NCI-H1436 (cell line): Measurements from ENCODE around the gene GYG2.
"Not testable (repeated sequence)": the region's sequence is repeated elsewhere in the genome, so short reads cannot be mapped to it uniquely, and the experiment has no call there.

Experiments
- DNase-seq: peaks from one replicate; lab custom pipeline; 2025; lab: John Stamatoyannopoulos, UW

Gene GYG2

GRCh38 chrX:2903366-2903765, 74.6 kb downstream of the GYG2 start:
- no peak for DNase-seq

- no peak for DNase-seq
Measured at GRCh38 chrX:2907295-2907694, 78.6 kb downstream of the GYG2 start.

DNA sequence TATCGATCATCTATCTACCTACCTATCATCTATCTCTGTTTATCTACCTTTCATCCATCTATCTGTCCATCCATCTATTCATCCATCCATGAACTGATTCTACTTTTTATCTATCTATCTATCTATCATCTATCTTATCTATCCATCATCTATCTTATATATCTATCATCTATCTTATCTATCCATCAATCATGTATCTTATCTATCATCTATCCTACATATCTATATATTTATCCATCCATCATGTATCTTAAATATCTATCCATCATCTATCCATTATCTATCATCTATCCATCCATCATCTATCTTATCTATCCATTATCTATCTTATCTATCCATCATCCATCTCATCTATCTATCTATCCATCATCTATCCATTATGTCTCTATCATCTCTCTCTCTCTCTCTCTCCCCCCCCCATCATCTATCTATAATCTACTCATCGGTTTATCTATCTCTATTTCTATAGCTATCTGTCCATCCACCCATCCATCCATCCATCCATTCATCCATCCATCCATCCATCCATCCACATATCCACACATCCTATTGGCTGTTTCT, 79.5 kb downstream of the GYG2 start:
- DNase-seq, result no peak

- no peak for DNase-seq
Measured at GRCh38 chrX:2910109-2910508, 81.4 kb downstream of the GYG2 start.

DNA sequence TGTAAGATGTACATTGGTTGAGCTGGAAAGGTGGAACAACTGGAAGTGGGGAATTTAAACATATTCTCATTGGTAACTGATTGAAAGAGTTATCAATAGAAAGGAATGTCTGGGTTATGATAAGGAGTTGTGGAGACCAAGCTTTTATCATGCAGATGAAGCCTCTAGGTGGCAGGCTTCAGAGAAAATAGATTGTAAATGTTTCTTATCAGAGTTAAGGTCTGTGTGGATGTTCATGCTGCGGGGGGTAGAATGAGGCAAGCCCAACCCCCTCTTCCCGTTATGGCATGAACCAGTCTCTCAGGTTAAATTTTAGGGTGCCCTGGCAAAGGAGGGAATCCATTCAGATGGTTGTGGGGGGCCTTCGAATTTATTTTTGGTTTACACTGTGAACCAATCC, 84.4 kb downstream of the GYG2 start:
- no peak for DNase-seq

DNA sequence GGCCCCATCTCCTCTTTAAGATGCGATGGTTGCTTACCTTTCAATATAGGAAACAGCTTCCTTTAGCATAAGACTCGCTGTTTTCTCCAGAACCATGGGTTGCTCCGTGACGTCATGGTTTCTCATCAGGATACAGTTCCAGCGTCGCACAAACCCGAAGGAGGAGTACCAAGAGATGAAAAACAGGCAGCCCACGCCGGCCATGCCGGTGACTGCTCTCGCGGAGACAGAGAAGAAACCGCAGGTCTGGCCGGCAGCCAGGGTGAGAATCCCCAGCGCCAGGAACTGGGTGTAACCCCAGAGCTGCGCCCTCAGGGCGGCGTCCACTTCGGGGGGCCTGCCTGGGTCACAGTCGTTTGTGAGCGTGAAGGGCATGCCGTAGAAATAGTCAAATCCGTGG, 89.0 kb downstream of the GYG2 start:
- DNase-seq, result no peak

GRCh38 chrX:2921193-2921592, 92.5 kb downstream of the GYG2 start:
- no peak for DNase-seq

DNA sequence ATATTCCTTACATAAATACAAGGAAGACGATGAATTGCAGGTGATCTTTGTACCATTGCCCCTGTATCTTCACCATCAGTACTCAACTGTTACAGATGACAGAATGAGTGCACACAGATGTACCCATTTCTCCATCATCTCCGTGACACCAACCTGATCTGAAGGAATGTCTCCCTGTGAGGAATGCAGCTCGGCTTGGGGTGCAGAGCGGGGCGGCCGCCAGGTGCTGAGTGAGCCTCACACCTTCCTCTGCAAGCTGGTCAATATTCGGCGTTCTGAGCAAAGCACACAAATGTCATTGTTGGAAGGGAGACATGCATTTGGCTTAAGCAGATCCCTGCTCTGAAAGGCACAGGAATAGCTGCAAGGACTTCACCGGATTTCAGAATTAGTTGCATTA, 93.0 kb downstream of the GYG2 start:
- no peak for DNase-seq

GRCh38 chrX:2924151-2924550, 95.4 kb downstream of the GYG2 start:
- DNase-seq, result no peak

DNA sequence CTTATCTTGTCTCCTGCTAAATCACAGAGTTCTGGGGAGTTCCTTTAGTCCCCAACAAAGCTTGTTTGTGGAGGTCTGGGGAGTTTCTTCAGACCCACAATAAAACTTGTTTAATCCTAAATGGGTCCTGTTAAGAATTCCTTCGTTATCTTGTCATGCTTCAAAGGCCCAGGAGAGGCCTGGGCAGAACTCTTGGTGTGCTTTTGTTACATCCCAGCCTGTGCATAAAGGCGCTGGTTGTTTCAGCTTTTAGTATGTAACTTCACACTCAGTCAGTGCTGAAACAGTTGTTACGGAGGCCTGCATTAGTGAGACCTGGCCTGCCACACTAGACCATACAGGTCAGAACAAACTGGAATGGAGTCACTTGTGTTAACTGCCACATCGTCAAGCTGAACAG, 97.5 kb downstream of the GYG2 start:
- not testable (repeated sequence) for DNase-seq

GRCh38 chrX:2926664-2927275, 98.0 kb downstream of the GYG2 start:
- DNase-seq, result no peak

DNA sequence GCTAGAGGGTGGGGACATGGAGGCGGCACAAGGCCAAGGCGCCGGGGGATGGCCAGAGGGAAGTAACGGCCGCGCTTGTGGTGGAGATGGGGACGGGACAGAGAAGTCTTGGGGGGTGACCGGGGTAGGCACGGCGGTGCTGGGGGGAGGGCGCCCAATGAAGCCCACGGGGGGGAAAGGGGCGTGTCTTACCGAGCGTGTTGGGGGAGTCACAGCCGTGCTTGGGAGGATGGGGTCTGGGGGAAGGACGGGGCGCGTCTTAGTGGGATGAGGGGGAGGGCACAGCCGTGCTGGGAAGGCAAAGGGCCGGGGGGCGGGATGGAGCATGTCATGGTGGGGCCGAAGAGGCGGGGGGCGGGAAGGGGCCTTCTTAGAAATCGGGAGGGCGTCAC, 99.5 kb downstream of the GYG2 start:
- DNase-seq, result no peak

DNA sequence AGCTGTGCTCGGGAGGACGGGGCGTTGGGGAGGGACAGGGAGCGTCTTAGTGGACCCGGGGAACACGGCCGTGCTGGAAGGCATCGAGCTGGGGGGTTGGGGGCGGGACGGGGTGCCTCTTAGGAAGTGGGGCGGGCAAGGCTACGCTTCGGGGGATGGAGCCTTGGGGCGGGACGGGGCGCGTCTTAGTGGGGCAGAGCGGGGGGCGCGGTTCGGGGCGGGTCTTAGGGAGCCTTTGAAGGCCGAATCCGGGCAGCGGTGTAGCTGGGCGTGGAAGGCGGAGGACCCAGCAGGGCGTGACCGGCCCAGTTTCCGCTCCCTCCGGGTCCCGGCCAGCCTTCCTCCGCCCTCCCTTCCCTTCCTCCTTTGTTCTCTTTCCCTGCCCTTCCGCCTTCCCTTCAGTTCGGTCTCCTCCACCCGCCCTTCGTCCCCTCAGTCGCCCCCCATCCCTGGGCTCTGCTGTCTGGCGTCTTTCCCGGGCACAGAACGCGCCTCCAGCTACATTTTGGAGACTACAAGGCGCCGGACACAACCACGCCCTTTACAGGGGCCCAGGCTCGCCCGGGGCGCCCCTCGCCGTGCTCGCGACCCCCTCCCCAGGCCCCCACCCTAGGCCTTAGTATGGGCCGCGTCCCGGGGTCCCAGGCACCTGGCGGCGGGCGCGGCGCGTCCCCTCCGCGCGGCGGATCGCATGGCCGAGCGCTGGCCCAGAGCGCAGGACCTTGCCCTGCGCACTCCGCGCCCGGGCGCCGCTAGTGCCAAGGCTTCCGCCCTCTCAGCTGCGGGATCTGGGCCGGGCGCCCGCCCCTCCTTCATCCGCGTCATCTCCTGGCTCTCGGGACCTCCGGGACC, 100.1 kb downstream of the GYG2 start, which contains the start of gene ARSD:
Gene ARSD, minus strand, starts transcription at position 757 of the 852 bp plus-strand sequence. Its CDS starts 64 bp downstream, at position 693.
- no peak for DNase-seq

GRCh38 chrX:2931155-2931554, 102.4 kb downstream of the GYG2 start:
- DNase-seq, result no peak

- DNase-seq, result no peak
Measured at GRCh38 chrX:2931612-2932011, 102.9 kb downstream of the GYG2 start.
